ENCODE data around the gene SIGLEC1. TPM values are rescaled to one million over a fixed set of nuclear protein-coding genes. Genes with fewer than 3 reads are reported as not detected.

Gene SIGLEC1
- total RNA-seq, 6 experiments from 2014 or later: not detected

DNA sequence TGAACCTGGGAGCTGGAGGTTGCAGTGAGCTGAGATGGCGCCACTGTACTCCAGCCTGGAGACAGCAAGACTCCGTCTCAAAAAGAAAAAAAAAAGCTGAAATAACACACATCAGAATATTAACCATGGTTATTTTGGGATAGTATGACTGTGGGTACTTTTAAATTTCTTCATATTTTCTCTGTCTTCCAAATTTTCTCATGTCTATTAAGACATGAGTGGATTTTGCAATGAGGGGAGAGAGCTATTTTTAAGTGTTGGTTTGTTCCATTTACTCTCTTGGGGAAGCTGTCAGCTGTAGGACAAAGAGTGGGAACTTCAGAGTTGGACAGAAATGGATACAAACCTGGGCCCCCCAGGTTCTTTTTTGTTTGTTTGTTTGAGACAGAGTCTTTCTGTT, 44.9 kb upstream of the SIGLEC1 start:
- Mint-ChIP-seq H3K27me3 (ENCODE audit: insufficient read depth) (no peaks in the 10 kb centered on the region), H3K9me3 (no peaks in the 10 kb centered on the region), H3K4me1 (ENCODE audit: low read depth) (peaks cover 17% of the 10 kb centered on the region), H3K27ac (no peak overlapping the region), H3K4me3 (no peak overlapping the region), H3K36me3 (ENCODE audit: low read depth) (peaks cover 9% of the 10 kb centered on the region)
- DNase-seq: no peak
- no peak for TF ChIP-seq CTCF (IDR thresholded peaks at IDR 0.05)

DNA sequence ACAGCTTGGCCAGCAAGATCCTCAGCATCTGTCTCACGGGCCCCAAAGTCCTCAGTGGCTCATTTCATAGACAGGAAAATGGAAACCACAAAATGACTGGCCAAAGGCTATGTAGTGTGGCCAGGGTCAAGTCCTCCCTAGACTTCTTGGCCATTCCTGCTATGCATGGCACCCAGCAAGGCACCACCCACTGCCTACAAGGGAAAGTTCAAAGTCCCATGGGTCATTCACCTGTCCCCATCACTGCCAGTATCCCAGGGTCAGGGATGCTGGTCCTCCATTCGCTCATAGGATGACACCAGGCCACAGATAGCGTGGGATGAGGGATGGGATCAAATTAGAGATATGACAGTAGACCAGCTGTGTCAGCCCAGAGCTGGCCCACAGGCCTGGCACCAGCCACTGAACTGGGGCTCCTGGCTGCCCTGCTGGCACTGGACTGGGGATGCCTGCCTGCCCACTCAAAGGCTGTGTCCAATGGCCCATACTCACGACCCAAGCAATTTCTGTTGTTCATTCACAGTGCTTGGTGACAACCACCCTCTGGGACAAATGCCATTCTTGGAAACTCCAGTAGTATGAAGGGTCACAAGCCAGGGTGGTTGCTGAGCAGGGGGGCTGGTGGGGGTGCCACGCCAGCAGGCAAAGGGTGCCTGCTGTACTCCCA, 43.5 kb upstream of the SIGLEC1 start:
- Mint-ChIP-seq H3K27ac (no peak overlapping the region), H3K4me1 (ENCODE audit: low read depth) (peaks cover 6% of the 10 kb centered on the region), H3K9me3 (no peaks in the 10 kb centered on the region), H3K27me3 (ENCODE audit: insufficient read depth) (no peaks in the 10 kb centered on the region), H3K4me3 (no peak overlapping the region), H3K36me3 (ENCODE audit: low read depth) (peaks cover 11% of the 10 kb centered on the region)
- no peak for TF ChIP-seq CTCF (IDR thresholded peaks at IDR 0.05)
- DNase-seq: no peak

DNA sequence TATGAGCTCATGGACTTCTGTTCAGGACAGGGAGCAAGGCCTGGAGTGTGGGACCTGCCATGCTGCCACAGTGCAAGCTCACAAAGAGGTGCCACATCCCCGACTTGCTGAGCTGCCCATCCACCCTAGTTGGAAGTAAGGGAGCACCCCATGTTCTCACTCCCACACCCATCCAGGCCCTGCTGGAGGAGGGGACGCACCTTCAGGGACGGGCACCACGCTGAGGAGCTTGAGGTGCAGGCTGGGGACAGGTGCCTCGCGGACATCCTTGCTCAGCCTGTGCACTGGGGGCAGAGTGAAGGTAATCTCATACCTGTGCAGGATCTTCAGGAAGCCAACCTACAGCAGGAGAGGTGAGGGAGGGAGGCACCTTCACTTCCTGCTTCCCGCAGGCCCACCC, 42.9 kb upstream of the SIGLEC1 start:
- TF ChIP-seq CTCF (IDR thresholded peaks at IDR 0.05): no peak
- H3K27me3 Mint-ChIP-seq (ENCODE audit: insufficient read depth): no peaks in the 10 kb centered on the region

GRCh38 chr20:3754276-3754630, 41.9 kb upstream of the SIGLEC1 start:
- Mint-ChIP-seq H3K27me3 (ENCODE audit: insufficient read depth) (no peaks in the 10 kb centered on the region), H3K9me3 (no peaks in the 10 kb centered on the region), H3K36me3 (ENCODE audit: low read depth) (peaks cover 15% of the 10 kb centered on the region), H3K4me3 (no peak overlapping the region), H3K4me1 (ENCODE audit: low read depth) (no peaks in the 10 kb centered on the region), H3K27ac (no peak overlapping the region)
- no peak for DNase-seq
- TF ChIP-seq CTCF (IDR thresholded peaks at IDR 0.05): no peak

More for the DNA sequence above, 42.9 kb upstream of the SIGLEC1 start:
- Mint-ChIP-seq H3K4me3 (no peak overlapping the region), H3K36me3 (ENCODE audit: low read depth) (peaks cover 15% of the 10 kb centered on the region), H3K27ac (no peak overlapping the region), H3K4me1 (ENCODE audit: low read depth) (no peaks in the 10 kb centered on the region), H3K9me3 (no peaks in the 10 kb centered on the region)
- DNase-seq: no peak

DNA sequence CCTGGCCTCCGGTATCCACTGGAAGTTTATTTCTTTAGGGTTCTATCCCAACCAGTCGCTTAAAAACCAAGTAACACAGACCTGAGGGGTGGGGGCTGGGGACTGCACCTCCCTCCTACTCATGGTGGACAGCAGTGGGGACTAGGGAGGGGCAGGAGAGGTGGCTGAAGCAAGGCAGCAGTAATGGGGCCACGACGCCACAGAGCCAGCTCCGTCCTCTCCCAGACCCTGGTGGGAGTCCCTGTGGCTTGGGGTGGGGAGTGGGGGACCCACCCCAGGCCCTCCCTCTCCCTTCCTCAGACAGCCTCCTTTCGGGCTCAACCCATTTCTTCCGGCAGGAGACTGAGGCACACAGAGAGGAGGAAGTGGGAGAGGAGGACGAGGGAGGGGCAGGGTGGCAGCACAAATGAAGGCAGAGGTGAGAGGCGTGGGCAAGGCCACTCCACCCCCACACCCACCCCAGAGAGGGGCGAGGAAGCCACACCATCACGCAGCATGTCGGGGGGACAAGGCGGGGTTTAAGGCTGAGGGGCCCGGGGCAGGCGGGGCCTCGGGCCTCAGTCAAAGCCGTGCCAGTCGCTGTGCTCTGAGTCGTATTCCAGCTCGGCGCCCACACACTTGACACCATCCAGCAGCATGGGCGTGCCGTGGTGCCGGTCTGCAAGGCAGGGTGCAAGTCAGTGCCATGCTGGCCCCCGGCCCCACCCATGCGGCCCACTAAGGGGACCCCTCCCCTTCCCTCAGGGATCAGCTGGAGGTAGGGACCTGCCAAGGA, 41.3 kb upstream of the SIGLEC1 start:
- Mint-ChIP-seq H3K9me3 (no peaks in the 10 kb centered on the region), H3K27me3 (ENCODE audit: insufficient read depth) (no peaks in the 10 kb centered on the region; the same call in 1 of the 2 replicates), H3K36me3 (ENCODE audit: low read depth) (peaks cover 15% of the 10 kb centered on the region), H3K4me1 (ENCODE audit: low read depth) (no peaks in the 10 kb centered on the region), H3K27ac (no peak overlapping the region), H3K4me3 (no peak overlapping the region)
- DNase-seq: no peak
- TF ChIP-seq CTCF (IDR thresholded peaks at IDR 0.05): no peak
